GM12865 (cell line): ENCODE data around the gene FADS2.

Experiments
- DNase-seq: peaks from one replicate; pipeline ENCODE4 v3.0.0; 2010; ENCODE audit warnings: low read depth
- H3K4me3 ChIP-seq: 2 replicates; pipeline ENCODE4 v1.5.1; 2011; ENCODE audit warnings: mild to moderate bottlenecking, low read depth, low read length, control low read depth
- TF ChIP-seq, protein P1 (sequence below): IDR thresholded peaks from 2 replicates; pipeline ENCODE4 v1.5.1; 2011; ENCODE audit warnings: low read length, control low read depth, low read depth, inconsistent platforms; ENCODE audit not compliant: insufficient read depth; ENCODE audit errors: missing control alignments

Gene FADS2

DNA sequence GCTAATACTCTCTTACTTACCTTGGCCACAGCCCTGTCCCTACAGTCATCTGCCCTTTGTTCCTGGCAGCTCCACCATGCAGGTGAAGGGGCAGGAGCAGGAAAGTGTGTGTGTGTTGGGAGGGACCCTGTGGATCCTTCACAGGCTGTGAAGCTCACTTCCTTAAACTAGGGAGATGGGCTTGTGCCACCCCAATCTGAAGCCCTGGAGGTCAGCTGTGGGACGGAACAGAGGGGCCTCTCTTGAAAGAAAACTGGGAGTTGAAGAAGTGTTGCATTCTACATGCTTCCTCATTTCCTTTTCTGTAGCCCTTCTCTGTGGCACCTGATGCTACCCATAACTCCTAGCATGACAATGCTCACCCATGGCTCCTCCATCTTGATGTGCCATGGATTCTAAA lies 23.0 kb upstream of the FADS2 start:
- no peak for DNase-seq
- TF ChIP-seq, protein P1, sequence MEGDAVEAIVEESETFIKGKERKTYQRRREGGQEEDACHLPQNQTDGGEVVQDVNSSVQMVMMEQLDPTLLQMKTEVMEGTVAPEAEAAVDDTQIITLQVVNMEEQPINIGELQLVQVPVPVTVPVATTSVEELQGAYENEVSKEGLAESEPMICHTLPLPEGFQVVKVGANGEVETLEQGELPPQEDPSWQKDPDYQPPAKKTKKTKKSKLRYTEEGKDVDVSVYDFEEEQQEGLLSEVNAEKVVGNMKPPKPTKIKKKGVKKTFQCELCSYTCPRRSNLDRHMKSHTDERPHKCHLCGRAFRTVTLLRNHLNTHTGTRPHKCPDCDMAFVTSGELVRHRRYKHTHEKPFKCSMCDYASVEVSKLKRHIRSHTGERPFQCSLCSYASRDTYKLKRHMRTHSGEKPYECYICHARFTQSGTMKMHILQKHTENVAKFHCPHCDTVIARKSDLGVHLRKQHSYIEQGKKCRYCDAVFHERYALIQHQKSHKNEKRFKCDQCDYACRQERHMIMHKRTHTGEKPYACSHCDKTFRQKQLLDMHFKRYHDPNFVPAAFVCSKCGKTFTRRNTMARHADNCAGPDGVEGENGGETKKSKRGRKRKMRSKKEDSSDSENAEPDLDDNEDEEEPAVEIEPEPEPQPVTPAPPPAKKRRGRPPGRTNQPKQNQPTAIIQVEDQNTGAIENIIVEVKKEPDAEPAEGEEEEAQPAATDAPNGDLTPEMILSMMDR: no peak
- H3K4me3 ChIP-seq: no peak overlapping the region

DNA sequence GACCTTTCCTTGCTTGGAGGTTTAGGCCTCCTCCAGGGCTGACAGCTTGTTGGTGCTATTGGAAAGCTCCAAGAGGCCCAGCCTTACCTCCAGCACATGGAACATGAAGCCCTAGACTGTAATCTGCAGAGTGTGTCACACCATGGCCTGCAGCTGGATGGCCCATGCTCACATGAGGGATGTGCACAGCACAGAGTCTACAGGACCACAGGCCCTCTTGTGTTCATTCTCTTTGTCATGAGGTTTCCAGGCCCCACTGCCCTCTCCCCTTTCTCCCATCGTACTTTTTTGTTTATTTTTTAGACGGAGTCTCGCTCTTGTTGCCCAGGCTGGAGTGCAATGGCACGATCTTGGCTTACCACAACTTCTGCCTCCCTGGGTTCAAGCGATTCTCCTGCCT lies 21.3 kb upstream of the FADS2 start:
- H3K4me3 ChIP-seq: no peak overlapping the region
- DNase-seq: no peak
- TF ChIP-seq, protein P1: no peak

DNA sequence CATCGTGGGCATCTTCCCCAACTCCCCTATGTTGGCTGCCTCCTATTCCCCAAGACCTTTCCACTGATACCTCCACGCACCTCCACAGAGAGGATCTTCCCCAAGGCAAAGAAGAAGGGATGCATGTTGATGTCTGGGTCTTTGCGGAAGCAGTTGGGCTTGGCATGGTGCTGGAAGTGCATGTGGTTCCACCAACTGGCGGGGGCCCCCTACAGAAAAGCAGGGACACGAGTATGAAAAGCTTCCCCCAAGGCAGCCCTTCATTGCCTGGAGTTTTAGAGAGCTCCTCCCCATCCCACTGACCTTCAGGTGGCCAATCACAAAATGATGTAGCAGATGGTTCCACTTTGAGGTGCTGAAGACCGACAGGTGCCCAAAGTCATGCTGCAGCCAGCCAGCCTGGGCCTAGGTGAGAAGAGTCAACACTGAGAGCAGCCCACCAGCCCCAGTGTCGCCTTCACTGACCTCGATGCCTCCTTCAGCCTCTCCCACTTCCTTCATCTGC lies 17.4 kb upstream of the FADS2 start:
- no peak for DNase-seq
- TF ChIP-seq, protein P1: no peak
- H3K4me3 ChIP-seq: no peak overlapping the region

DNA sequence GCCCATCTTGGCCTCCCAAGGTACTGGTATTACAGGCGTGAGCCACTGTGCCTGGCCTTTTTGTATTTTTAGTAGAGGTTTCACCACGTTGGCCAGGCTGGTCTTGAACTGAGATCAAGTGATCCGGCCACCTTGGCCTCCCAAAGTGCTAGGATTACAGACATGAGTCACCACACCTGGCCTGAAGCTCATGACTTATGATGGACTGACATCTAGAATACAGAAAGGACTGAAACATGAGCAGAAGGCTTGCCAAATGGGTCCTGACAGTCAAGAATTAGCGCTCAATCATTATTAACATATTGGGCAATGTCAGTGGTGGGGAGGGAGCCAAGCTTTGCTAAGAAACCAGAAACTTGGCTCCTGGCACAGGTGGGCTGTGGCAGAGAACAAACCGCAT lies 16.3 kb upstream of the FADS2 start:
- no peak for DNase-seq
- TF ChIP-seq, protein P1: no peak
- no peak overlapping the region for H3K4me3 ChIP-seq

DNA sequence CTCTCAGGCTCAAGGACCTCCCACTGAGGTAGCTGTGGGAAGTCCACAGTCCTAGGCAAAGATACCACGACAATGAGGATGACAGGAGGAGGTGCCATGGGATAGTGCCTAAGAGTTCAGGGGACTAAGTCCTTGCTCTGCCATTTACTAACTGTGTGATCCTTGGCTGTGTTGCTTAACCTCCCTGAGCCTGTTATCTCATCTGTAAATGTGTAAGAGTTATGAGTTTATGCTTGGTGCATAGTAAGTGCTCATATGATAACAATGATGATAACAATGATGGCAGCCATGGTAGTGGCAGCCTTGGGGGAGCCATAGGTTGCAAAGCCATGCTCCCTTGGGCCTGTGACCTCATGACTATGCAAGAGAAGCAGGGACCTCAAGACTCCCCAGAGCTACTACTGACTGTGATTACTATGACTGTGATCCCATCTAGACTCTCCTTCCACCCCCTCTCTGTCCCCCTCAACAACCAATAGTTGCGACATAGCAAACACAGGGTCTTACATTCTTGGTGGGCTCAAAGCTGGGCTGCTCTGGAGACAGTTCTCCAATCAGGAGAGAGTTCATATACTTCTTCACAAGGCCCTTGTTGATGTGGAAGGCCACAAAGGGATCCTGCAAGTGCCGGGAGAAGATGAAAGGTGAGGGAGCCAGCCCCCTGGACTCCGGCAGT lies 15.2 kb upstream of the FADS2 start:
- no peak overlapping the region for H3K4me3 ChIP-seq
- TF ChIP-seq, protein P1: no peak
- no peak for DNase-seq

DNA sequence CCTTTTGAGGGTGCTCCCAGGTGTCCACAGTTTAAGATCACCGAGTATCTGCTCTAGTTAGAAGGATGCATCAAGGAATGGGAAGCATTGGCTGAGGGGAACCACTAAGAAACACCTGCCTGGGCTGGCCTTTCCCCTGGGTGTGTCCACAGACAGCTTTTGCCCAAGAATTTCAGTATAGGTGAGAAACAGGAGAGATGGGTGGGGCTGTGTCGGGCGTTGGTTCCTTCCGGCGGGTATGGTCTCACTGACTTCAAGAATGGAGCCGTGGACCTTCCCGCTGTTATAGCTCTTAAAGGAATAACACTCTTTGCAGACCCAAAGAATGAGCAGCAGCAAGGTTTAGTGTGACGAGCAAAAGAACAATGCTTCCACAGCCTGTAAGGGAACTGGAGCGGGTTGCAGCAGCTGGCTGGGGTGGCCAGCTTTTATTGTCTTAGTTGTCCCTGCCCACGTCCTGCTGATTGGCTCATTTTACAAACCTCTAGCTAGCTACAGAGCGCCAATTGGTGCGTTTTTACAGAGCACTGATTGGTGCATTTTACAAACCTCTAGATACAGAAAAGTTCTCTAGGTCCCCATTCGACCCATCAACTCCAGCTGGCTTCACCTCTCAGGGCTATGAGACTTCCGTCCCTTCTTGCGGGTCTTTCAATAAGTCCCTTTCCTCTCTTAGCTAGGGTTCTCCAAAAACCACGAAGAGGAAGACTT lies 13.7 kb upstream of the FADS2 start:
- DNase-seq: peak; percentile 75
- peak overlapping the region; percentile 64 for H3K4me3 ChIP-seq
- TF ChIP-seq, protein P1: no peak
